Stomach (tissue), 4 donors: ENCODE results near the gene HSF2.

ENCODE experiments used
- CTCF ChIP-seq, 7 experiments: fragments of 450-650 bp in 4 of 7; fragments of 200-600 bp in 3 of 7; sonication (generic) in 3 of 7; IDR thresholded peaks; one replicate each; pipeline ENCODE4 v1.5.1; 2016 to 2019; ENCODE audit warnings: antibody characterized with exemption in 7 of 7, control low read depth in 2 of 7, mild to moderate bottlenecking in 1 of 7
- POLR2A ChIP-seq, 4 donors: fragments of 450-650 bp; IDR thresholded peaks; one replicate each; pipeline ENCODE4 v1.6.1; 2016; ENCODE audit warnings: antibody characterized with exemption in 4 of 4, control low read depth in 2 of 4, mild to moderate bottlenecking in 1 of 4, moderate library complexity in 1 of 4
- POLR2AphosphoS5 ChIP-seq, 3 donors: sonication (generic); formaldehyde crosslinking; IDR thresholded peaks; one replicate each; pipeline ENCODE4 v1.6.1; 2016; ENCODE audit warnings: antibody characterized with exemption in 3 of 3

DNA sequence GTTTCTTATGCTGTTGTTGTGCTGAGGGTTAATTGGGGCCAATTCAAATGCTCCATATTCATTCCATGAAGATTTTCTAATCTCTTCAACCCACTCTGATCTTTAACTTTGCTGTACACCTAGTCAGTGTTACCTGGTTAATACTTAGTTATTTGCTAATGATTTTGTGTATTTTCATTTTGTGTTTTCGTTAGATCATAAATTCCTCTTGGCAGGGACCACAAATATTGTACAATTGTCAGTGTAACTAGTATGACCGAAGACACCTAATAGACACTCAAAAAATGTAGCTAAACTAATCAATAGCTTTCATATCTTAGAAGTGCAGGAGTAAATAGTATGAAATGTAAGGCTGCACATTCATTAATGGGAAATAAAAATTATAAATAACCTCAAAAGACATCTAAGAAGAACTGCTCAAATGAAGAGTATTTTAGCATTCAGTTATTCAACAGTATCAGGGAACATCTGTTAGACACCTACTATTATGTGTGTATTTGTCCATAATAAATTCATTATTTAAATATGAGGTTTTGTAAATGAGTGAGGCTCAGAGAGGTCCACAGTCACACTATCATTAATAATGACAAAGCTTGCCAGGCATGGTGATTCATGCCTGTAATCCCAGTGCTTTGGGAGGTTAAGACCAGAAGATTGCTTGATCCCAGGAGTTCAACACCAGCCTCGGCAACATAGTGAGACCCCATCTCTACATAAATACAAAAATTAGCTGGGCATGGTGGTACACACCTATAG is 13.4 kb upstream of the HSF2 start:
- TF ChIP-seq CTCF (IDR thresholded peaks at IDR 0.05) (no peak), POLR2A (IDR thresholded peaks at IDR 0.05) (no peak), POLR2AphosphoS5 (IDR thresholded peaks at IDR 0.05) (no peak)
